ENCODE data around the gene KDM2B.
"Not testable (repeated sequence)": the region's sequence is repeated elsewhere in the genome, so short reads cannot be mapped to it uniquely, and the experiment has no call there.

KDM2B gene

DNA sequence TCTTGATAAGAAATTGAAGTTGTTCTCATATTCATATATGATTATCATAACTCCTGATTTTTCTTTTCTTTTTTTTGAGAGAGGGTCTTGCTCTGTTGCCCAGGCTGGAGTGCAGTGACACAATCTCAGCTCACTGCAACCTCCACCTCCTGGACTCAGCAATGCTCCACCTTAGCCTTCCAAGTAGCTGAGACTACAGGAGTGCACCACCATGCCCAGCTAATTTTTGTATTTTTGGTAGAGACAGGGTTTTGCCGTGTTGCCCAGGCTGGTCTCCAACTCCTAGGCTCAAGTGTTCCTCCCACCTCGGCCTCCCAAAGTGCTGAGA, 2.5 kb upstream of the KDM2B start:
- DNase-seq, result not testable (repeated sequence)

GRCh38 chr12:121582583-121583333, 1.9 kb upstream of the KDM2B start:
- no peak for DNase-seq

DNA sequence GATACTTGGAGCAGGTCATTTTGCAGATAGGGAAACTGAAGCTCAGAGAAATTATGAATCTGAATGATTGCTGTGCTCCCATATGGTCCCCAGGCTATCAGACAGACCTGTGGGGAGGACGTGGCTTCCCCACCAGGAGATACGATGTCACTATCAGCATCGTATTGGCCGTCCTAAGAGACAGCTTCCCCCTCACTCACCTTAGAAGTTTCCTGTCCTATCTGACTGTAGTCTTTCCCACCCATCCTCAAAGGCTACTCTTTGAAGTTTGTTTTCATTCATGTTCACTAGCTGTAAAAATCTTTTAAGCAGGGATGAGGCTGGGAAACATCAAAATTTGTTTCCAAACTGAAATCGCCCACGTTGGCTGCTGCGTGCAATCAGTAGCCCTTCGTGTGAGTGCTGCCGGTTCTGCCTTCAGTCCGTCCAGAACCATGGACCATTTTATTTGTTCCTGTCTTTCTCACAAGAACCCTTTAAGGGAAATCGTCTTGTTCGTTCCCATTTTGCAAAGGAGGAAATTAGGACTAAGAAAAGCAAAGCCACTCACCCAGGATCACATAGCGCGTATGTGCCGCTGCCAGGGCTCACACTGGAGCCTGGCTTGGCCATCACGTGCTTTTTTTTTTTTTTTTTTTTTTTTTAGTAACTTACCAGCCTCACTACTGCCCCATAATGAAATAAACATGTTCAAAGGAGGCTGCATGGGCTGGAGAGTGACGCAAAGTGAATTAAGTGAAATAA, 1.0 kb upstream of the KDM2B start:
- no peak for DNase-seq

- DNase-seq, result no peak
These were observed 598 bp downstream of the KDM2B start for GRCh38 chr12:121579981-121580868.

DNA sequence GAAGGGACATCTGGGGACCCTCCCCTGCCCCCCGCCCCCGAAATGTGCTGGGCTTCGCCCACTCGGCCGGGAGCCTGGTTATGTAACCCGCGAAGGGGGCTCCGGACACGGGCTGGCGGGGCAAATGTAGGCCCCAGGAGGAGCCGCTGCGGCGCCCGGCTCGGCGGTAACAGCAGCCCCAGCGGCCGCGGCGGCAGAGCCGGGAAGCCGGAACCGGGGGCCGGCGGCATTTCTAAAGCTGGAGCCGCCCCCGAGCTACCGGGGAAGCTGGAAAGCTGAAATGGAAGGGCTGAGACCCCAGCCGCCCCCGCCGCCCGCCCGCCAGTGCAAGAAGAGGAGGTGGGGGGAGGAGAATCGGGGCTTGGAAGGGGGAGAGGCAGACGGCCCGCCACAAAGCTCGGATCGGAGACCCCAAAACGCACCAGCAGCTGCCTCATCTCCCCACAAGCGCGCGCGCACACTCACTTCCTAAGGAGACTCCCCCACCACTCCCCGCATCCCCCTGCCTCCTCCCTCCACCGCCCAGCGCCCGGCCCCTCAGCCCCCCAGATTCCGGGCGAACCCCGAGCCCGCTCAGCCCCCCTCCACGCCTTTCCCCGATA, 1.5 kb downstream of the KDM2B start:
- DNase-seq, result no peak

GRCh38 chr12:121578230-121579189, 2.3 kb downstream of the KDM2B start:
- DNase-seq, result no peak

GRCh38 chr12:121577443-121578180, 3.2 kb downstream of the KDM2B start:
- DNase-seq, result no peak

- no peak for DNase-seq
These were observed 3.9 kb downstream of the KDM2B start for GRCh38 chr12:121576851-121577391.

- DNase-seq, result no peak
These were observed 4.7 kb downstream of the KDM2B start for GRCh38 chr12:121575952-121576625.

DNA sequence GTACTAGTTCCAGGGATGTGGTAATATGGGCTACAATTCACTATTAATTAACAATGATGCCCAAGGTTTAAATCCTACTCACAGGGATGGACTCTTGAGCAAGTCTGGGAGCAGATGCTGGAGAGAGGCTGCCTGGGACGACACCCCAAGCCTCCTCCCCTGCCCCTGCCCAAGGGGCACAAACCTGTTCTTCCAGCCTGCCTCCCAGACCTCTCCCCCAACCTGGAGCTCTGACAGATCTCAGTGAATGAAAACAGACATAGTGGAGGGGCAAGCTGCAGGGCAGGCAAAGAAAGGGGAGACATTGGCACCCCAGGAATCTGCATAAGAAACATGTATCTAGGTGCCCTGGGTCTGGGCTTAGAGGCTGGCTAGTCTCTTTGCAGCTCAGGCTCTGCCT, 5.8 kb downstream of the KDM2B start:
- no peak for DNase-seq

GRCh38 chr12:121574025-121574424, 6.8 kb downstream of the KDM2B start:
- peak; percentile 94 for DNase-seq

- DNase-seq, result no peak
These were observed 8.9 kb downstream of the KDM2B start for GRCh38 chr12:121571920-121572319.

DNA sequence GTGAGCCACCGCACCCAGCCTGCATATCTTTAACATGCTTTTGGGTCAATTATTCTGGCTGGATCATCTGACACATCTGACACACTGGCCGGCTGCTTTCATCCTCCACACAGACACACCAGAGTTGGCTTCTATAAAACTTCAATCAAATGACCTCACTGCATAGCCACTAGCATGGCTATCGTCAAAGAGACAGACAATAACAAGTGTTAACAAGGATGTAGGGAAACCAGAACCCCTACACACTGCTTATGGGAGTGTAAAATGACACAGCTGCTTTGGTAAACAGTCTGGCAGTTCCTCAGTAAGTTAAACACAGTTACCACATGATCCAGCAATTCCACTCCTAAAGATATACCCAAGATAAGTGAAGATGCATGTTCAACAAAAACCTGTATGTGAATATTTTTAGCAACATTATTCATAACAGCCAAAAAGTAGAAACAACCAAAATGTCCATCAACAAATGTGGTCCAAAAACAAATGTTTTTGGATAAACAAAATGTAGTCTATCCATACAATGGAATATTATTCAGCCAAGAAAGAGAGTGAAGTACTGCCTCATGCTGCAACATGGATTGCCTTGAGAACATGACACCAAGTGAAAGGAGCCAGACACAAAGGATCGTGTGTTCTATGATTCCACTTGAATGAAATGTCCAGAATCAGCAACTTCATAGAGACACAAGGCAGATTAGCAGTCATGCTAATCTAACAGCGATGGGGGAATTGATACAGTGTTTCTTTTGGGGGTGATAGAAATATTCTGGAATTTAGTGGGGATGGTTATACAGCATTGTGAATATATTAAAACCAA, 10.1 kb downstream of the KDM2B start:
- no peak for DNase-seq

- DNase-seq, result no peak
These were observed 11.7 kb downstream of the KDM2B start for GRCh38 chr12:121568971-121569751.

DNA sequence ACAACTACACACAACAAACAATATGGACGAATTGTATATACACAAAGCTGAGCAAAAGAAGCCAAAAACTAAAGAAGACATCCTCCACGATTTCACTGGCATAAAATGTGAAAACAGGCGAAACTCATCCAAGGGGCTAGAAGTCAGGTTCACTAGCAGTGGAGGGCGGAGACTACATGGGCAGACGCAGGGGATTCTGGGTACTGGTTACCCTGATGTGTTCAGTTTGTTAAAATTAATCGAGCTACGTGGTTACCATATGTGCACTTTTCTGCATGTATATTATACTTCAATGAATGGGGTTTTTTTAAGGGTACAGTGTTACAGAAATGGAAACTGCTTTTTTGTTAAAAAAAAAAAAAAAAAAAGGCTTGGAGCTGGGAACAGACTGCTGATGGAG, 12.3 kb downstream of the KDM2B start:
- no peak for DNase-seq

- no peak for DNase-seq
These were observed 15.7 kb downstream of the KDM2B start for GRCh38 chr12:121565076-121565475.

- no peak for DNase-seq
These were observed 18.3 kb downstream of the KDM2B start for GRCh38 chr12:121562488-121562887.

DNA sequence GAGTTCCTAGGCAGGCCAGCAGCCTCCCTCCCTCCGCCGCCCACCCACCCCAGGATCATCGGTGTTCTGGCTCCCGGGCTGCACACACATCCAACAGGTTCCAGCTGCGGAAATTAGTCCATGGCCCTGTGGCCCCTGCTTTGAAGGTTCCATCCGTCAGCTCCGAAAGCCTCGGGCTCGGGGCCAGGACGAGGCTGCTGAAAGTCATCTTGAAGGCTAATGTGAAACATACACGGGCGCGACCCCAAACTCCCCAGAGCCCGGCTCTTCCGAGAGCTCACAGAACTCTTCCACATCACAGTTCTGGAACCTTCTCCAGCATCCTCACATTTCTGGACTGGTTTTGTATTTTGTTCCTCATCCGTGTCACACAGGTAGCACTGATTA, 19.8 kb downstream of the KDM2B start:
- DNase-seq, result no peak

All from NCI-H187 treated with DMSO at 0.1 percent for 48 hours (cell line).